NCI-H1417 treated with DMSO at 0.1 percent for 48 hours (cell line): Measurements from ENCODE around the gene MEF2A.

ENCODE experiments used
- DNase-seq: peaks from one replicate; lab custom pipeline; 2025; lab: John Stamatoyannopoulos, UW

MEF2A gene

DNA sequence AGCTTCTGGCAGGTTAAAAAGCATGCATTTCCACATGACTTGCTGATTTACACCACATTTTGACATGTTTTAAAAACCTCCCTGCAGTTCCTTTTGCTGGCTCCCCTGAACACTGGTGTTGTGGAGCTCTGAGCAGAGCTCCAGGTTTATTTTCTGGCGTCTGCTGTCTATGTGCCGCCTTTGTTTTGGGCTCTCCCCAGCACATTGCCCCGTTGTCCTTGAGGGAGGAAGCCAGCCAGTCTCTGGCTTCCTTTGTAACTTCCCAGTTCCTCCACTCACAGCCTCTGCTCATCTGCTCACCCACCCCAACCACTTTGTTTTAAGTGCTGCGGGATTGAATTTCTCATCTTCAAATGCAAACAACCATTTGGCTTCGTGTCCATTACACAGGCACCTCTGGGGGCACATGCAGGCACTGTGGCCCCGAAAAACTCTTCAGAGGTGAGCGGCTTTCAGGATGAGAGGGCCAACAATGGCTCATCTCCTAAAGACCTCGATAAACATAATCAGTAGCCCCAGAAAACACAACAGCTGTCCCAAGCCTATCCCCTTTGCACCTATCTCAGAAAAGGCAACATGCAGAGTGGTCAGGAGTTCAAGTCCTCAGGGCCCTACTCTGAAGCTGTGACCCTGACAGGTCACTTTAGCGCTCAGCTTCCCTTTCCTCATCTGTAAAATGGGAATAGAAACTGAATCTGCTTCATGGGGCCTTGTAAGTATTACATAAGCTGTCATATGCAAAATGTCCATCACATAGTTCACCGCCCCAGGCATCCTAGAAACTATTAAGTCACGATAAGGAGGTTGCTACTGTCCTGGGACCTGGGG, 1.3 kb upstream of the MEF2A start:
- DNase-seq = no peak

DNA sequence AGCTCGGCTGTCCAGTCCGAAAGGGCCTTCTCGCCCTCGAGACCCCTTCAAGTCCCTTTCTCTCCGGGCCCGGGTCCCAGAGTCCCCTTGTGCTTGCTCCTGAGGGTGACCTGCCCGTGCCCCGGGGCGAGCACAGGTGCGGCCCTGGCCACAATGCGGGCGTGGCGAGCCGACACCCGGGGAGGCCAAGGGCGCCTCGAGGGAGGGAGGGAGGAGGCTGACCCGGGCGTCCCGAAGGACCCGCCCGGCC, 810 bp upstream of the MEF2A start:
- DNase-seq = no peak

DNA sequence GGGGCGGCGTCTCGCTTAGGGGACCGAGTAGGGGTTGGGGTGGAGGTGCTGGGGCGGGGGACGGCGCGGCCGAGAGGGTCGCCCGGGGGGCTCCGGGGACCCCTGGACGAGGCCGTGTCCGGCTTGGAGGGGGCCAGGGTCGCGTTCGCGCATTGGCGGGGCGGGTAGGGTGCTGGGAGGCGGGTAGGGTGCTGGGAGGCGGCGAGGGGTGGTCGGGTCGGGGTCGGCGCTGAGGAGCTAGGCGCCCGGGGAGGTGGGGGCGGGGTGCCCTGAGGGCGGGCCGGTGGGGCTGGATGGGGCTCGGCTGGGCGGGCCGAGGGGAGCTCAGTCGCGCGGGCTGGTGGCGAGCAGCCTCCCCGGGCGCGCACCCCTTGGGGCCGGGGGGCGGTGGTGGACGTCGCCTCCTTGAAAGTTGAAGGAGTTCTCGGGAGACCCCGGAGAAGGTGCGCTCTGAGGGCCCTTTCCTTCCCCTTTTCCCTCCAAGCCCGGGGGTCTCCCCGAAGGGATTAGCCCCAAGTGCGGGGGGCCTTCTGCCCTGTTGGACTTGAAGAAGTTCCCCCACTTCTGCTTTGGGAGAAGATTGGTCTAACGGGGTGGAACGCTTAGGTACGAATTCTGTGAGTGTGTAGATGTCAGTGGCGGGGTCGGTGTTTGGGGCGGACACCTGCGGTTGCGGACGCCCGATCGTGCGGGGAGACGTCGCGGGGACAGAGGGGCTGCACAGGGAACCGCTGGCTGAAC, 543 bp downstream of the MEF2A start:
- no peak for DNase-seq

DNA sequence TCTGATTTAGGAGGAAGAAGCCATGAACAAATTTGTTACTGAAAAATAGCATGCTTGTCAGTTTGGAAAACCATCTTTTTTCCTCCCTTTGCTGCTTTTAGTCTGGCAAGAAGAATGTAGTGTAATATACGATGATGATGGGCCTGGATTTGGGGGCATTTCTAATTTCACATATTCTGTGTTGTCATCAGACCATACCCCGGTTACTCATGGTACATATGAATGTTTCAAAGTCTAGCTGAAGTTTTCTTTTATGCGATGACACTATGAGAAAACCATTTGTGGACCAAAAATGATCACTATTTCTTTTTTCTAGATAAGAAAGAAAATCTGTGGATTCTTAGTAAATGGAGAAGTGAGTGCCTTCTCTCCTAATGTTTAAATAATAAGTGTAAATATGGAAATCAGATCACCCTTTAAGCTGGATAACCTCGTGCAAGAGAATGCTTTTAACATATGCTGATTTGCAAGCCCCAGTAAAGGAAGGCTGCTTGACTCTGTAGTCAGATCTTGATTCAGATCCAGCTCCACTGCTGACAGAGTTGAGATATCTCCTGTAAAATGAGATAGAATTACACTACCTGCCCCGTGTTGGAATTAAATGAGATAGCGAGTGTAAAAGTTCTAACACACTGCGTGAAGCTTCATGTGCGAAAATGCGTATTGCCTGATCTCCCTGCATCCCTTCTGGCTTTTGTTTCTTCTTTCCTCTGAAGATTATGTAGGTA, 3.0 kb downstream of the MEF2A start:
- DNase-seq = no peak

DNA sequence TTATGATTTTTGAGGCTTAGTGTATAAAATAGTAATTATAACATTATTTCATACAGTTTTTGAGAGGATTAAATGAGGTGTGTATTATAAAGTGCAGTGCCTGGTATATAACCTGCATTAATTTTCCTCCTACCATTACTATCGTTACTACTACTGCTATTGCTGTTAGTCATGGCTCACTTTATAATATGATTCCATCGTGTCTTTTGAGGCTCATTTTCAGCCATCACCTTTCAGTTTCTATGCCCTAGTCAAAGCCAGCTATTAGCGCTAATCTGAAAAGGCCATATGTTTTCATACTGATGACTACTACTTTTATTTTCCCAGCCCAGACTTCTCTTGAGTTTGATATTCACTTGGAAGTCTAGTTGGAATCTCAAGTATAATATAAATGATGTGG, 5.5 kb downstream of the MEF2A start:
- no peak for DNase-seq

DNA sequence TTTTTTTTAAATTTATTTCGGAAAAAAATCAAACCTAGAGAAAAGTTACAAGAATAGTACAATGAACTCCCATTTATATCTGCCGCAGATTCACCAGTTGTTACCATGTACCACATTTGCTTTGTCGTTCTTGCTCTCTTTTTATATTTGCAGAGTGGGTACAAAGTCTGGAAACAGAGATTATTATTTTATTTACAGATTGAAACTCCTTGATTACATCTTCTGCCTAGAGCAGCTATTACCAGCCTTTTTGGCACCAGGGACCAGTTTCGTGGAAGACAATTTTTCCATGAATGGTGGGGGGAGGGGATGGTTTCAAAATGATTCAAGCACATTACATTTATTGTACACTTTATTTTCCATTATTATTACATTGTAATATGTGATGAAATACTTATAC, 8.3 kb downstream of the MEF2A start:
- no peak for DNase-seq

DNA sequence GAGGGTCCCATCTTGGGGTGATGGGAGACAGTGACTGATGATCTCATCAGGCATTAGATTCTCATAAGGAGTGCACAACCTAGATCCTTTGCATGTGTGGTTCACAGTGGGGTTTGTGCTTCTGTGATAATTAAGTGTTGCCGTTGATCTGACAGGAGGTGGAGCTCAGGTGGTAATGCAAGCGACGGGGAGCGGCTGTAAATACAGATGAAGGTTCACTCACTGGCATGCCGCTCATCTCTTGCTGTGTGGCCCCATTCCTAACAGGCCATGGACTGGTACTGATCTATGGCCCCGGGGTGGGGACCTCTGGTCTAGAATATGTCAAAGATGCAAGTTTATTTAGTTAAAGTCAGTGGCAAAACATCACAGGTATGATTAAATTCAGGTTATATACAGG, 8.7 kb downstream of the MEF2A start:
- no peak for DNase-seq

DNA sequence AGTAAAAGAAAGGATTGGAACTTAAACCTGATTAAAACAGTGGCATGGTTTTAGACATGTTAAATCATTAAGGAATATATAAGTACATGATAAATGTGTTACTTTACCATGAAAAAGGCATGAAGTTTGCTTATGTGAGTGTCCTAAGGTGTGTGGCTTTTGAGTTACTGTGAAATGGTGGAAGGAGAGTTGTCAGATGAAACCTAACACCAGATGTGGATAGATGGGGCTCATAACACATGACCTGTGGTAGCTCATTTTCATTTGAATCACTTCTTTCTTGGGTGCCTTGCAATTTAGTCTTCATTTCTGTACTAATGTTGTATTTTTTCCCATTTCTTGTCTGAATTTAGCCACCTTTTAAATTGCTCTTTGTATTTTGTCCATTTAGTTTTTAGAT, 13.0 kb downstream of the MEF2A start:
- no peak for DNase-seq

DNA sequence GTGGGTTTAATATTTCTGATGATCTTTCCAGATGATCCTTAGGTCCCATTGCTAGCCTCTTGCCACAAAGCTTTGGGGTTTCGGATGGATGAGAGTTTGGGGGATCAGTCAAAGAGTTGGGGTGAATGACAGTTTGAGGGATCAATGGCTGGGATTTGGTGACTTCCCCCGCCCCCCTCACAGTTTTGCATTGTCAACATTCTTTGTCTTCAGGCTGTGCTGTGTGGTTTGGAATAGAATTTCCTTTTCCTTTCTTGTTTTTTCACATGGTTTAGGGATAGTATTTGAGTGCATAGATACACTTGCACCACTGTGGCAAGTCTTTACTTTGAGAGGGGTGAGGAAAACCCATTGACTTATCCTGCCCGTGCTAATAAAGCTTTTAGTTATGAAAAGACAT, 14.3 kb downstream of the MEF2A start:
- no peak for DNase-seq

DNA sequence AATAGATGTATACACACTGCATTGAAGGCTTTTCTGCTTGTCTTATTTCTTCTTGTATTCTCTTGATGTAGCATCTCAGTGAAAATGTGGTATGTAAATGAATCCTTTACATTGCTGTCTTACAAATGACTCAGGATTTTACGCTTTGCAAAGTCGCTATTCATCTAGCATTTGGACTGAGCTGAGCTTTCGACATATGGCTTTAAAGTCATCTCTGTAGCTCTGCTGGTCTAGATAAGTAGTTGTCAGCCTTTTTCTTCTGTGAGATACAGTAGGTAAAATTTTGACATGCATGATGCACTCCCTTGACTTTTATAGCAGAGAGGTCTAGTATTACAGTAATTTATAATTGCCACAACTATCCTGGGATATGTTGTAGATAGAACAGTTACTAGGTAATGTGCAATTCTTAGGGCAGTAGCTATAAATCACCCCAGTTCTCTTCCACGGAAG, 16.8 kb downstream of the MEF2A start:
- no peak for DNase-seq

DNA sequence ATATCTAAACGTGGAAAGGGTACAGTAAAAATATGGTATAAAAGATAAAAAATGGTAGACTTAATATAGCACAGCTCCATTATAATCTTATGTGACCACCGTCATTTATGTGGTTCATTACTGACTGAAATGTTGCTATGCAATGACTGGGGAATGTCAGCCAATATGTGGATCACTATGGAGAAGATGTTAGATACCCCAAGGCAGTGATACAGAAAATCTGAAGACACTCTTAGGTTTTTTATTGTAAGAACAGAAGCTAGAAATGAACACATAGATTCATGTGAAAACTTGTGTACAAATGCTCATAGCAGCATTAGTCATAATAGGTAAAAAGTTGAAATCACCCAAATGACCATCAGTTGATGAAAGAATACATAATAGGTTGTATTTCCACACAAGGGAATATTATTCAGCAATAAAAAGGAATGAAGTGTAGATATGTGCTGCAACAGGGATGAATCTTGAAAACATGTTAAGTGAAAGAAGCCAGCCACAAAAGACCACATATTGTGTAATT, 18.4 kb downstream of the MEF2A start:
- no peak for DNase-seq

DNA sequence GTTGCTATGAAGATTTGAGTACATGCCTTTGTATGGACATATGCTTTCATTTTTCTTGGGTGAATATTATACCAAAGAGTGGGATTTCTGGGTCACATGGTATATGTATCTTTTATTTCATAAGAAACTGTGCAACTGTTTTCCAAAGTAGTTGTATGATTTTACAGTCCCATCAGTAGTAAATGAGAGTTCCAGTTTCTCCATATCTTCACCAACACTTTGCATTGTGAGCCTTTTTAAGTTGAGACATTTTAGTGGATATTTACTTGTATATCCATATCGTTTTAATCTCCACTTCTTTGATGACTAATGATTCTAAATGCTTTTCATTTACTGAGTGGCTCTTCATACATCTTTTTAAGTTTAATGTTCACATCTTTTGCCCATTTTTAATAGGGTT, 20.3 kb downstream of the MEF2A start:
- no peak for DNase-seq

DNA sequence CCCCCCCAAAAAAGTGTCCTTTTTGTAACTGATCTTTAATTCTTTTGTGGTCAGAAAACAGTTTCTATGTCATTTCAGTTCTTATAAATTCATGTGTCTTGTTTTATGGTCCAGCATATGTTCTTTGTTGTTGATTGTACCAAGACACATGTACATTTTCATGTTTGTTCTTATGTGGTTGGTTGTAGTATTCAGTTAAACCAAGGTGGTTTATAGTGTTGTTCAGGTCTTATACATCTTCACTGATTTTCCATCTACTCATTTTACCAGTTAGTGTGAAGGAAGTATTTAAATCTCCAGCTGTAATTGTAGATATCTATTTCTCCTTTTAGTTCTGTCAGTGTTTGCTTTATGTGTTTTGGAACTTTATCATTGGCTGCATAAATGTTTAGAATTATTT, 24.0 kb downstream of the MEF2A start:
- no peak for DNase-seq

DNA sequence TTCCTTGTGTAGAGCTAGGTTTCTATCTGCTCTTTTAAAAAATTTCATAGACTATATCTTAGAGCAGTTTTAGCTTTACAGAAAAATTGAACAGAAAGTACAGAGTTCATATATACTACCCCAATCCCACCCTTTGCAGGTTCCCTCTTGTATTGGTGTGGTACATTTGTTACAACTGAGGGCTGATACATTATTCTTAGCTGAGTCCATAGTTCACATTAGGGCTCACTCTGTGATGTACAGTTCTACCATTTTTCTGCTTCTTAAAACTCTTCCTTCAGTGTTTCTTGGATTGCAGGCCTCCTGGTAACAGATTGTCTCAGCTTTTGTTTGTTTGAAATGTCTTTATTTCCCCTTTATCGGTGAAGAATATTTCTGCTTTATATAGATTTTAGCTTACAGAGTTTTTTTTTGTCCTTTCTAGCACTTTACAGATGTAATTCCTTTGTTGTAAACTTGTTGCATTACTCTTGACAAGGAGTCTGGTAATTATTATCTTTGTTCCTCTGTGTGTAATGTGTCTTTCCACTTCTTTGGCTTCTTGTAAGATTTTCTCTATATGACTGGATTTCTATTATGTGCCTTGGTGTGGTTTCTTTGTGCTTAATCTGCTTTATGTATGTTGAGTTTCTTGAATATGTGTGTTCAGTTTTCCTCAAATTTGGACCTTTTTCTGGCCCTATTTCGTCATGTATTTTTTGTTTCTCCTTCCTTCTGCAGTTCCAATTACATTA, 25.3 kb downstream of the MEF2A start:
- DNase-seq = no peak

DNA sequence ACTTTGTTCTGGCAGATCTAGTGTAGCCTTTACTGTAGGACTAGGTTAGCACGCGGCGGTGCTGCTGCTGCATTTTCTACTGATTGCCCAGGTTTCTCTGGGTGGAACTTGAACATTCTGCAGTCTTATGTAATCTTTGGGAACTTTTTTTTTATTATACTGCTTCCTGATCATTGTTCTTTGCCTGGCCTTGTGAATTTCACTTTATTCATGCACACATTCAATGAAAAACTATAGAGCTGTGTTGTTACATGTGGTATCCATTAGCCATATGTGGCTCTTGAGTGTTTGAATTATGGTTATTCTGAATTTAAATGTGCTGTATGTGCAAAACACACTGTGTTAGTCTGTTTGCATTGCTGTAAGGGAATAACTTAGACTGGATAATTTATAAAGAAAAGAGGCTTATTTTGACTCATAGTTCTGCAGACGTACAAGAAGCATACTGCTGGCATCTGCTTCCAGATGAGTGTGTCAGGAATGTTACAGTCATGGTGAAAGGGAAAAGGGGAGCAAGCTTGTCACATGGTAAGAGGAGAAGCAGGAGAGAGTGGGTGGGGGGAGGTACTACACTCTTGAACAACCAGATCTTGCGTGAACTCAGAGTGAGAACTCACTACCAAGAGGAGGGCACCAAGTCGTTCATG, 26.5 kb downstream of the MEF2A start:
- no peak for DNase-seq

DNA sequence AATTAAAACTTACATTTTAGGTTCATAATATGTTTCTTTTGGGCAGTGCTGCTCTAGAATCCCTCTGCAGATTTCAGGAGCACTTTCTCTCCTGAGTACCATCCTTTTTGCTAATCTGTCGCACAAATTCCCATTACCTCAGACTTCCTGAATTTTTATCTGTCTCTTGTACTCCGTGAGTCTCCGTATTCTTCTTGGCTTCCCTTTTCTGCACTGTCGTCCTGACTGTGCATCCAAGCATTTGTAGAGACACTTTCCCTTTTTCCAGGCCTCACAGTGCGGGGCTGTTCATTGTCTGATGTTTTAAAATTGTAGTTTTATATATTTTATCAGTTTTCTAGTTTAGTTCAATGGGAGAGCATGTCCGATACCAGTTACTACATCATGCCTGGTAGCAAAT, 27.3 kb downstream of the MEF2A start:
- no peak for DNase-seq

DNA sequence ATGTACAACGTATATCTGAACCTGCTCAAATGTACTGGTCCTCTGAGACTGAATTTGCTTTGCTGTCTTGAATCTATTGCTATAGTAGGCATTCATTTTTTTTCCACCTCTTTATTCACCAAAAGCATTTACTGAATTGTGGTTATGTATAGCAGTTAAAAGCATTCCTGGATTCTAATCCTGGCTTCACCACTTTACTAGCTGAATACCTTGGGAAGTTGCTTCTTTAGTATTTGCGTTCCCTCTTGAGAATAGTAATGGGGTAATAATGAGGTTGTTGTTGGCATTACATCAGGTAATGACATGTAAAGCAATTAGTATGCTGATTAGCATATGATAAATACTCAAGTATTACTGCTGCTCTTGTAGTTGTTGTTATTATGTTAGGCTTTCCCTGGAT, 29.1 kb downstream of the MEF2A start:
- no peak for DNase-seq

DNA sequence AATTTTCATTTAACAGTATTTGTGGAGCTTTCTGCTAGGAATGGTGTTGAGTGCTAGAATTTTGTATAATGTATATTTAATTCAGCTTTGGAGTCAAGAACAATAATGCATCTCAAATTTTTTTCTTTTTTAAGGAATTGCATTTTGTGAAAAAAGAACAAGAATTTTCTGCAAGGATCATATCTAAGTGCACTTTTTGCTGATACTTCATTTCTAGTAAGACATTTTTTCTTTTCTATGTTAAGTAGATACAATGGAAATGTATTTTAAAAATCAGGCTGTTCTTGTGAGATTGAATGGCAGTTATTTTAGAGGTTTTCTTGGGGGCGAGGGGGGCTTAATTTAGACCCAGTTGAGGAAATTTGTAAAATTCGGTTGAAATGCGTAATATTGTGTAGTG, 32.5 kb downstream of the MEF2A start:
- no peak for DNase-seq

DNA sequence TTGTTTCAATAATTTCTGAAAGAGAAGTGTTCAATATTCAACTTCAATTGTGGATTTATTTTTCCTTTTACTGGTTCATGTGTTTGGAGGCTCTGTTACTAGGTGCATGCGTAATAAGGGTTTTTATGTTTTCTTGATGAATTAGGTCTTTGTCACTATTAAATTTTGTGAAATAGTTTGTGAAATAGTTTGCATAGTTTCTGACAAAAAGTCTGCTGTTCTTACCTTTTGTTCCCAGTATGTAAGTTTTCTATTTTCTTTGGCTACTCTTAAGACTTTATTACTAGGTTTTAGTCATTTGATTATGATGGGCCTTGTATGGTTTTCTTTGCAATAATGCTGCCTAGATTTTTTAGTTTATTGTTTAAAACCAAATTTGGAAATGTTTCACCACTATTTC, 38.0 kb downstream of the MEF2A start:
- no peak for DNase-seq

DNA sequence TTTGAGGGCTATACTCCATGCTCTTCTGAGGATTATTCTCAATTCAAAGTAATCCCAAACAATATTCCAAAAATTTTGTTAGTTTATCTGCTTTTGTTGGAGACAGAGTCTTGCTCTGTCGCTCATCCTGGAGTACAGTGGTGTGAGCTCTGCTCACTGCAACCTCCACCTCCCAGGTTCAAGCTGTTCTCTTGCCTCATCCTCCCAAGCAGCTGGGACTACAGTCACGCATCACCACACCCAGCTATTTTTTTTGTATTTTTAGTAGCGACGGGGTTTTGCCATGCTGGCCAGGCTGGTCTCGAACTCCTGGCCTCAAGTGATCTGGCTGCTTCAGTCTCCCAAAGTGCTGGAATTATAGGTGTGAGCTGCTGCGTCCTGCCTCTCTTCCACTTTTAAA, 39.1 kb downstream of the MEF2A start:
- DNase-seq = no peak

DNA sequence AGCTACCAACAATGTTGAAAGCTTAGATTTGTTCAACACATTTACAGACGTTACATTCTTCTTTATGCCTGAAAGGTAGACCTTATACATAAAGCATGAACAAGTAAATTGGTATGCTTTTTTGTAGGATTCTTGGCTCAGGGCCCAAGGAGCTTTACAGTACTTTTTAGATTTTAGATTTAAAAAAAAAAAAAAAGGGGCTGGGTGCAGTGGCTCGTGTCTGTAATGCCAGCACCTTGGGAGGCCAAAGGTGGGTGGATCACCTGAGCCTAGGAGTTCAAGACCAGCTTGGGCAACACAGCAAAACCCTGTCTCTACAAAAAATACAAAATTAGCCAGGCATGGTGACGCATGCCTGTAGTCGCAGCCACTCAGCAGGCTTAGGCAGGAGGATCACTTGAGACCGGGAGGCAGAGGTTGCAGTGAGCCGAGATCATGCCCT, 39.7 kb downstream of the MEF2A start:
- no peak for DNase-seq

DNA sequence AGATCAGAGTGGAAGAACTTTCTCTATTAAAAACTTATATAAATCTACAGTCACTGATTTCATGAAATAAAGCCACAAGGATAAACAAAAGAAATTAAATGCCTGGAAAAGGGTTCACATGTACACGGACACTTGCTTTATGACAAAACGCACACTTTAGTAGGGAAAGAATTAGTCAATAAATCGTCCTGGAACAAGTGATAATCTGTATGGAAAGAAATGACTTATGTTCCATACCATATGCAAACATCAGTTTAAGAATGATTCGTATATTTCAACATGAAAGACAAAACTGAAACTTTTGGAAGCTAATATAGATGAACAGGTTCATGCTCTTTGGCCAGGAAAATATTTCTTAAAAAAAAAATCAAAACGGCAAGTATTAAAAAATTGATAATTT, 40.2 kb downstream of the MEF2A start:
- DNase-seq = no peak
